ENCODE data around the gene TOP2A. TPM values are rescaled to one million over a fixed set of nuclear protein-coding genes. Genes with fewer than 3 reads are reported as not detected.
A peak's percentile ranks its signal among the peaks of the same experiment; 100 is the strongest.

The TOP2A gene
- total RNA-seq, 1 donor from 2014 or later, result 0.51 TPM

GRCh38 chr17:40341808-40342503 is 75.7 kb downstream of the TOP2A start:
- intact Hi-C loops (cut with DNase I), result loop anchor here (1.0 kb wide), 1 partner anchor 10 kb away; no protein-coding TSS in a partner anchor
- DNase-seq (ENCODE audit: low spot score), result peak; percentile 95

GRCh38 chr17:40340880-40341807 is 76.6 kb downstream of the TOP2A start:
- intact Hi-C loops (cut with DNase I), result loop anchor here (1.0 kb wide), 1 partner anchor 9 kb away; no protein-coding TSS in a partner anchor
- DNase-seq (ENCODE audit: low spot score), result peak; percentile 98

GRCh38 chr17:40340327-40340726 is 77.4 kb downstream of the TOP2A start:
- intact Hi-C loops (cut with DNase I), result no loop called here
- DNase-seq (ENCODE audit: low spot score), result no peak

- DNase-seq (ENCODE audit: low spot score), result no peak
- intact Hi-C loops (cut with DNase I), result no loop called here
Observed at GRCh38 chr17:40338941-40339649, 78.6 kb downstream of the TOP2A start.

Other genes with a start within 250 kb of the TOP2A start
- 7.2 TPM for gene RAPGEFL1, start 240.4 kb downstream of the TOP2A start, total RNA-seq
- 13.3 TPM for gene WIPF2, start 198.6 kb downstream of the TOP2A start, total RNA-seq
- 0.75 TPM for gene CDC6, start 130.0 kb downstream of the TOP2A start, total RNA-seq
- 30.7 TPM for gene RARA, start 108.7 kb downstream of the TOP2A start, total RNA-seq
- gene GJD3, start 53.2 kb downstream of the TOP2A start, total RNA-seq, result 2.6 TPM
- 164 TPM for gene IGFBP4, start 25.6 kb upstream of the TOP2A start, total RNA-seq
- not detected for gene TNS4, start 83.7 kb upstream of the TOP2A start, total RNA-seq
- gene CCR7, start 147.6 kb upstream of the TOP2A start, total RNA-seq, result 0.32 TPM
- gene SMARCE1, start 229.9 kb upstream of the TOP2A start, total RNA-seq, result 77.7 TPM
- gene KRT222, start 247.3 kb upstream of the TOP2A start, total RNA-seq, result not detected

All from cardiac septum (tissue), 1 donor.